OCI-LY7 (cell line): ENCODE measurements around the gene PPFIA2. TPM values are rescaled to one million over a fixed set of nuclear protein-coding genes. Genes with fewer than 3 reads are reported as not detected.

Source experiments
- BruUV-seq: library from RNA; stranded (reverse); fragments of 400-500 nt; replicated peaks from 2 replicates; lab custom pipeline; 2021; lab: Mats Ljungman, UMichigan
- CTCF ChIA-PET: fragments of 300-600 bp; sonication (Branson Sonifier 250); formaldehyde crosslinking; loops from one replicate; lab custom pipeline; 2022; ENCODE audit warnings: antibody characterized with exemption; ENCODE audit not compliant: unreplicated experiment; lab: Charles Lee
- POLR2A ChIA-PET: fragments of 300-600 bp; sonication (Branson Sonifier 250); formaldehyde crosslinking; loops from one replicate; lab custom pipeline; 2022; ENCODE audit warnings: antibody characterized with exemption; lab: Charles Lee
- DNase-seq: peaks from one replicate; pipeline ENCODE4 v3.0.0-alpha.2; 2015; ENCODE audit warnings: low spot score
- H2AFZ ChIP-seq: fragments of 200-600 bp; sonication (generic), shearing (Covaris generic); 2 replicates; pipeline ENCODE4 v1.6.1; 2014; ENCODE audit warnings: mild to moderate bottlenecking, antibody characterized with exemption, low read length, moderate library complexity
- H3K27ac ChIP-seq: fragments of 200-600 bp; sonication (generic); 2 replicates; pipeline ENCODE4 v1.5.1; 2014; ENCODE audit warnings: mixed run types, low read depth, mild to moderate bottlenecking, moderate library complexity, low read length, inconsistent platforms; ENCODE audit not compliant: poor library complexity, severe bottlenecking
- H3K36me3 ChIP-seq: fragments of 200-600 bp; sonication (generic); 2 replicates; pipeline ENCODE4 v1.6.1; 2014; ENCODE audit warnings: mild to moderate bottlenecking, antibody characterized with exemption, low read length, moderate library complexity, mixed read lengths; ENCODE audit not compliant: insufficient read depth
- H3K4me1 ChIP-seq: fragments of 200-600 bp; sonication (generic); 2 replicates; pipeline ENCODE4 v1.5.1; 2014; ENCODE audit warnings: mild to moderate bottlenecking, low read length; ENCODE audit not compliant: insufficient read depth, poor library complexity, severe bottlenecking
- H3K4me2 ChIP-seq: fragments of 200-600 bp; sonication (generic); 2 replicates; pipeline ENCODE4 v1.6.1; 2014; ENCODE audit warnings: mild to moderate bottlenecking, low read length
- H3K4me3 ChIP-seq: fragments of 200-600 bp; sonication (generic); 2 replicates; pipeline ENCODE4 v1.5.1; 2014; ENCODE audit warnings: mild to moderate bottlenecking, low read depth, low read length; ENCODE audit not compliant: poor library complexity, severe bottlenecking
- H3K79me2 ChIP-seq: fragments of 200-600 bp; sonication (generic); 2 replicates; pipeline ENCODE4 v1.6.1; 2016; ENCODE audit warnings: low read depth, mild to moderate bottlenecking, low read length, moderate library complexity, mixed read lengths; ENCODE audit not compliant: insufficient read depth
- H3K9me2 ChIP-seq: fragments of 200-600 bp; sonication (generic); 2 replicates; pipeline ENCODE4 v1.6.1; 2016; ENCODE audit warnings: mild to moderate bottlenecking, low read length, mixed read lengths; ENCODE audit not compliant: insufficient read depth
- H3K9me3 ChIP-seq: fragments of 200-600 bp; sonication (generic); 2 replicates; pipeline ENCODE4 v1.6.1; 2014; ENCODE audit warnings: mild to moderate bottlenecking, mixed run types, low read length, mixed read lengths
- H4K20me1 ChIP-seq: fragments of 200-600 bp; sonication (generic); 2 replicates; pipeline ENCODE4 v1.6.1; 2014; ENCODE audit warnings: mild to moderate bottlenecking, antibody characterized with exemption, low read length, moderate library complexity, mixed read lengths; ENCODE audit not compliant: insufficient read depth
- CTCF ChIP-seq: fragments of 200-600 bp; sonication (generic); conservative IDR thresholded peaks from 2 replicates; pipeline ENCODE4 v1.5.1; 2014; ENCODE audit warnings: mild to moderate bottlenecking, antibody characterized with exemption, low read length, moderate library complexity, mixed read lengths
- EZH2phosphoT487 ChIP-seq: fragments of 200-600 bp; sonication (generic); IDR thresholded peaks from 2 replicates; pipeline ENCODE4 v1.6.1; 2018; ENCODE audit warnings: low read depth, borderline replicate concordance, mild to moderate bottlenecking, mixed run types, antibody characterized with exemption, low read length, moderate library complexity, mixed read lengths
- intact Hi-C: fragments of 100-400 bp; cut with micrococcal nuclease; formaldehyde crosslinking; loops from one replicate; pipeline ENCODE4 v1.10.0; 2022; ENCODE audit not compliant: unreplicated experiment
- total RNA-seq, 2 experiments: library from RNA; depleted of rRNA in 1 of 2; stranded (reverse); fragments of >200 nt in 1 of 2; shearing (Covaris generic) in 1 of 2; gene quantifications; 2 replicates each; pipeline ENCODE4 v1.2.3, GENCODE V29; 2014 to 2022

PPFIA2 gene
- total RNA-seq, 2 experiments from 2014 or later = not detected

DNA sequence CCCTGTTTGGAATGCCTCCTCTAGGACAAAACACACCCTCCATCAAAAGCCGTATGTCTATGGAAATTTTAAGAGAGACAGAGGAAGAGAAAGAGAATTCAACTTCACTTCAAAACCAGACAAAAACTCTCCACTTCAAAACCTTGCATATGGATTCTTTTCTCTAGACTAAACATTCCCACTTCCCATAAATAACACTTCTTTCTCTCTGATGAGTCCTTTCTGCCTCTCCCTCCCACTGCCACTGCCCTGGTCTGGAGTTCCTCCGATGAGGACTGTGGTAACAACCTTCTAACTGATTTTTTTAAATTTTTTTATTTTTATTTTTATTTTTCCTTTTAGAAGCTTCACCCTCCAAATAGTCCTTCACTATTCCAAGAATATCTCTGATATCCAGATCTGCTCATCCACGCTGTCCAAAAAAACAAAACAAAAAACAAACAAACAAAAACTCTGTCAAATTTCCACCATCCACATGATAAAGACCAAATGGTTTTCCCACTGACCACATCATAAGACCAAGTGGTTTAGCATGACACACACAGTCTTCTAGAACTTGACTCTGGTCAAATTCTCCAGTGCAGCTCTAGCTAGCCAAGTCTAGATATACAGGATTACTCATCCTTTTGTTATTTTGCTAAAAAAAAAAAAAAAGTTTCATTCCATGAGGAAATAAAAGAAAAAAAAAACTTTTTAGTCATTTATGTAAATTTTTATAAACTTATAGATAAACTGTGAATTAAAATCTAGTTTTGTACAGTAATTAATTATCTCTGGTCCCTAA lies 256.0 kb downstream of the PPFIA2 start:
- Histone ChIP-seq H3K9me3 (no peaks in the 10 kb centered on the region), H3K79me2 (no peaks in the 10 kb centered on the region), H3K4me1 (no peaks in the 10 kb centered on the region), H3K4me3 (no peak overlapping the region), H3K36me3 (no peaks in the 10 kb centered on the region), H4K20me1 (no peaks in the 10 kb centered on the region), H3K27ac (no peak overlapping the region), H3K9me2 (no peaks in the 10 kb centered on the region), H3K4me2 (no peak overlapping the region), H2AFZ (no peak overlapping the region)
- ChIA-PET CTCF (no interaction called here), POLR2A (no interaction called here)
- intact Hi-C loops = no loop called here
- BruUV-seq = no TSS peak
- TF ChIP-seq CTCF (no peak), EZH2phosphoT487 (no peak)
- no peak for DNase-seq

GRCh38 chr12:81500788-81501187 lies 258.4 kb downstream of the PPFIA2 start:
- no peak for DNase-seq
- Histone ChIP-seq H3K9me3 (no peaks in the 10 kb centered on the region), H4K20me1 (no peaks in the 10 kb centered on the region), H3K4me3 (no peak overlapping the region), H3K9me2 (no peaks in the 10 kb centered on the region), H3K79me2 (no peaks in the 10 kb centered on the region), H3K4me2 (no peak overlapping the region), H3K27ac (no peak overlapping the region), H3K36me3 (no peaks in the 10 kb centered on the region), H3K4me1 (no peaks in the 10 kb centered on the region), H2AFZ (no peak overlapping the region)
- POLR2A ChIA-PET = no interaction called here
- CTCF ChIA-PET = no interaction called here
- intact Hi-C loops = no loop called here
- no peak for TF ChIP-seq CTCF
- BruUV-seq = no TSS peak

DNA sequence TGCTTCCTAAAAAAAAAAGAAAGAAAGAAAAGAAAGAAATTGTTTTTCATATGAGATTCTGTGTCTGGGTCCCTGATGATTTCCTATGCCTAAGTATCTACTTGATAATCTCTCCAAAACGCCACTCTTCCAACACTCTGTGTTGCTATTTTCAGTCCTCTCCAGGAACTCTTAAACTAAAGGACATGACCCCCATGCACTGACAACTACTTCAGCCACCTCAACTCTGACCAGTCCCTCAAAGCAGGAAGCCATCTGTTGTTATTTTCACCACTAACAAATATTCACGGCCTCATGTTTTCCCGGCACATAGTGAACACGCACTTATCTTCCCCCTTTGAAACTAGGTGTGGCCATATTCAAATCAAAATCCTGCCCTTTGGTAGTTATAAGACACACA lies 259.3 kb downstream of the PPFIA2 start:
- H3K9me3 ChIP-seq = no peaks in the 10 kb centered on the region
- no peaks in the 10 kb centered on the region for H4K20me1 ChIP-seq
- BruUV-seq = no TSS peak
- H3K36me3 ChIP-seq = no peaks in the 10 kb centered on the region
- TF ChIP-seq CTCF = no peak
- TF ChIP-seq EZH2phosphoT487 = no peak
- DNase-seq = no peak
- intact Hi-C loops = no loop called here
- ChIA-PET CTCF (no interaction called here), POLR2A (interaction anchor here (0.6 kb wide), 1 partner anchor 31 kb away, joined by 7 read pairs; no protein-coding TSS in a partner anchor)
- no peaks in the 10 kb centered on the region for H3K4me1 ChIP-seq
- H3K27ac ChIP-seq = no peak overlapping the region
- H3K4me2 ChIP-seq = no peak overlapping the region
- H3K79me2 ChIP-seq = no peaks in the 10 kb centered on the region
- no peaks in the 10 kb centered on the region for H3K9me2 ChIP-seq
- no peak overlapping the region for H2AFZ ChIP-seq
- H3K4me3 ChIP-seq = no peak overlapping the region
